Neural progenitor cell (in vitro differentiated cells): ENCODE measurements around the gene S100PBP. TPM values are rescaled to one million over a fixed set of nuclear protein-coding genes. Genes with fewer than 3 reads are reported as not detected.
A peak's percentile ranks its signal among the peaks of the same experiment; 100 is the strongest.

Source experiments
- DNase-seq: peaks from one replicate; pipeline ENCODE4 v3.0.0-alpha.2; 2016; ENCODE audit warnings: low spot score
- H2AFZ ChIP-seq: fragments of 200-600 bp; sonication (generic); replicated peaks from 2 replicates; pipeline ENCODE4 v1.6.1; 2016; ENCODE audit warnings: antibody characterized with exemption
- H3F3A ChIP-seq: fragments of 200-600 bp; sonication (generic); 2 replicates; pipeline ENCODE4 v1.6.1; 2016; ENCODE audit warnings: antibody characterized with exemption, low read depth
- H3K27ac ChIP-seq: fragments of 200-600 bp; sonication (generic); 2 replicates; pipeline ENCODE4 v1.5.1; 2016; ENCODE audit warnings: mild to moderate bottlenecking
- H3K27me3 ChIP-seq: fragments of 200-600 bp; sonication (generic); 2 replicates; pipeline ENCODE4 v1.6.1; 2016; ENCODE audit warnings: mild to moderate bottlenecking, moderate library complexity
- H3K36me3 ChIP-seq: fragments of 200-600 bp; sonication (generic); 2 replicates; pipeline ENCODE4 v1.5.1; 2016
- H3K4me1 ChIP-seq: fragments of 200-600 bp; sonication (generic); 2 replicates; pipeline ENCODE4 v1.6.1; 2016; ENCODE audit warnings: mixed run types
- H3K4me2 ChIP-seq: fragments of 200-600 bp; sonication (generic); 2 replicates; pipeline ENCODE4 v1.6.1; 2016
- H3K4me3 ChIP-seq: fragments of 200-600 bp; sonication (generic); 2 replicates; pipeline ENCODE4 v1.5.1; 2016
- H3K79me2 ChIP-seq: fragments of 200-600 bp; sonication (generic); 2 replicates; pipeline ENCODE4 v1.6.1; 2016; ENCODE audit warnings: low read depth
- H3K9ac ChIP-seq: fragments of 200-600 bp; sonication (generic); 2 replicates; pipeline ENCODE4 v1.6.1; 2016
- H3K9me3 ChIP-seq: fragments of 200-600 bp; sonication (generic); 2 replicates; pipeline ENCODE4 v1.5.1; 2016; ENCODE audit warnings: low read depth
- H4K20me1 ChIP-seq: fragments of 200-600 bp; sonication (generic); 2 replicates; pipeline ENCODE4 v1.6.1; 2016; ENCODE audit warnings: low read depth
- H3K27ac Mint-ChIP-seq: 3 replicates; pipeline ENCODE4 v1.8.0; 2021; ENCODE audit warnings: mixed read lengths
- H3K27me3 Mint-ChIP-seq: 2 replicates; pipeline ENCODE4 v1.8.0; 2022; ENCODE audit warnings: low read depth, mild to moderate bottlenecking, inconsistent platforms, moderate library complexity, mixed read lengths; ENCODE audit not compliant: insufficient read depth
- H3K36me3 Mint-ChIP-seq: 3 replicates; pipeline ENCODE4 v1.8.0; 2021; ENCODE audit warnings: mixed read lengths
- H3K4me1 Mint-ChIP-seq: 3 replicates; pipeline ENCODE4 v1.8.0; 2021; ENCODE audit warnings: mixed read lengths
- H3K4me3 Mint-ChIP-seq: 3 replicates; pipeline ENCODE4 v1.8.0; 2021; ENCODE audit warnings: mild to moderate bottlenecking, moderate library complexity, mixed read lengths
- H3K9me3 Mint-ChIP-seq: 3 replicates; pipeline ENCODE4 v1.8.0; 2020; ENCODE audit warnings: mixed read lengths
- CTCF ChIP-seq: fragments of 200-600 bp; sonication (generic); IDR thresholded peaks from 2 replicates; pipeline ENCODE4 v1.5.1; 2017; ENCODE audit warnings: antibody characterized with exemption, mild to moderate bottlenecking
- EZH2 ChIP-seq: fragments of 200-600 bp; sonication (generic); IDR thresholded peaks from 2 replicates; pipeline ENCODE4 v1.6.1; 2017; ENCODE audit warnings: antibody characterized with exemption, mild to moderate bottlenecking, moderate library complexity
- EZH2phosphoT487 ChIP-seq: fragments of 200-600 bp; sonication (generic); IDR thresholded peaks from 2 replicates; pipeline ENCODE4 v1.6.1; 2017; ENCODE audit warnings: antibody characterized with exemption
- total RNA-seq: library from RNA; depleted of rRNA; stranded (reverse); fragments of >200 nt; gene quantifications from 2 replicates; pipeline ENCODE4 v1.2.3, GENCODE V29; 2015; ENCODE audit warnings: low replicate concordance

S100PBP gene
- total RNA-seq, 1 donor from 2014 or later: 107 TPM

- no peaks in the 10 kb centered on the region for H3K9me3 ChIP-seq
- no peak overlapping the region for H3K4me3 Mint-ChIP-seq
- H3K36me3 Mint-ChIP-seq: peaks cover 29% of the 10 kb centered on the region
- H3K4me3 ChIP-seq: no peak overlapping the region
- no peaks in the 10 kb centered on the region for H3F3A ChIP-seq
- H3K4me2 ChIP-seq: no peak overlapping the region
- no peak overlapping the region for H3K27ac ChIP-seq
- H3K4me1 Mint-ChIP-seq: peaks cover 14% of the 10 kb centered on the region
- no peak for DNase-seq
- H3K9me3 Mint-ChIP-seq: no peaks in the 10 kb centered on the region
- peaks cover 6% of the 10 kb centered on the region for H3K36me3 ChIP-seq
- no peak overlapping the region for H3K27ac Mint-ChIP-seq
- H3K9ac ChIP-seq: no peak overlapping the region
- peaks cover 68% of the 10 kb centered on the region for H3K79me2 ChIP-seq
- no peaks in the 10 kb centered on the region for H4K20me1 ChIP-seq
- H3K4me1 ChIP-seq: peaks cover 12% of the 10 kb centered on the region
- peaks cover 9% of the 10 kb centered on the region for H3K27me3 Mint-ChIP-seq
- no peaks in the 10 kb centered on the region for H3K27me3 ChIP-seq
- no peak for TF ChIP-seq CTCF
- no peak for TF ChIP-seq EZH2
- TF ChIP-seq EZH2phosphoT487: no peak
- H2AFZ ChIP-seq: no peak overlapping the region
These were observed 5.5 kb upstream of the S100PBP start for GRCh38 chr1:32811917-32812316.

- Histone ChIP-seq H3F3A (peaks cover 17% of the 10 kb centered on the region), H3K4me3 (no peak overlapping the region), H2AFZ (no peak overlapping the region), H3K36me3 (no peaks in the 10 kb centered on the region), H3K79me2 (peaks cover 79% of the 10 kb centered on the region), H3K4me2 (no peak overlapping the region), H3K4me1 (peaks cover 20% of the 10 kb centered on the region), H3K9me3 (no peaks in the 10 kb centered on the region), H3K9ac (no peak overlapping the region), H3K27me3 (no peaks in the 10 kb centered on the region), H3K27ac (no peak overlapping the region), H4K20me1 (no peaks in the 10 kb centered on the region)
- TF ChIP-seq CTCF (no peak), EZH2 (no peak), EZH2phosphoT487 (no peak)
- no peak overlapping the region for H3K27ac Mint-ChIP-seq
- no peak for DNase-seq
- H3K4me3 Mint-ChIP-seq: no peak overlapping the region
- H3K27me3 Mint-ChIP-seq: peaks cover 7% of the 10 kb centered on the region
- no peaks in the 10 kb centered on the region for H3K9me3 Mint-ChIP-seq
- H3K4me1 Mint-ChIP-seq: peaks cover 23% of the 10 kb centered on the region
- H3K36me3 Mint-ChIP-seq: peaks cover 21% of the 10 kb centered on the region
These were observed 3.3 kb upstream of the S100PBP start for GRCh38 chr1:32813941-32814739.

GRCh38 chr1:32816676-32817158 is 736 bp upstream of the S100PBP start:
- peak overlapping the region; percentile 72 for H3K9ac ChIP-seq
- Mint-ChIP-seq H3K9me3 (no peaks in the 10 kb centered on the region), H3K36me3 (peaks cover 12% of the 10 kb centered on the region), H3K4me3 (peak overlapping the region; percentile 99), H3K4me1 (peaks cover 29% of the 10 kb centered on the region), H3K27me3 (peaks cover 3% of the 10 kb centered on the region), H3K27ac (peak overlapping the region; percentile 85)
- H3K4me1 ChIP-seq: peaks cover 22% of the 10 kb centered on the region
- H3K79me2 ChIP-seq: peaks cover 89% of the 10 kb centered on the region
- DNase-seq: no peak
- H2AFZ ChIP-seq: peak overlapping the region; percentile 74
- no peaks in the 10 kb centered on the region for H3K27me3 ChIP-seq
- no peaks in the 10 kb centered on the region for H3K9me3 ChIP-seq
- peak overlapping the region; percentile 57 for H3K27ac ChIP-seq
- no peaks in the 10 kb centered on the region for H3K36me3 ChIP-seq
- H3K4me2 ChIP-seq: peak overlapping the region; percentile 89
- no peaks in the 10 kb centered on the region for H4K20me1 ChIP-seq
- peaks cover 18% of the 10 kb centered on the region for H3F3A ChIP-seq
- TF ChIP-seq EZH2 (no peak), CTCF (no peak), EZH2phosphoT487 (no peak)
- peak overlapping the region; percentile 86 for H3K4me3 ChIP-seq
